ENCODE data around the gene TMEM117. TPM values are rescaled to one million over a fixed set of nuclear protein-coding genes. Genes with fewer than 3 reads are reported as not detected.

Gene TMEM117
- total and polyA plus RNA-seq, 10 of the 15 experiments (the other 5 are each of a cell fraction or from before 2014, with no cell fraction given): 3.1 to 8.2 (median 6.1) TPM

GRCh38 chr12:44193281-44193680 is 357.4 kb downstream of the TMEM117 start (continued):
- peak; percentile 80 for TF ChIP-seq SKIL (IDR thresholded peaks at IDR 0.05; ENCODE audit: low read depth, poor library complexity, severe bottlenecking)
- TF ChIP-seq PKNOX1 (IDR thresholded peaks at IDR 0.05): peak; percentile 13; the same call in 1 of the 2 replicates
- TF ChIP-seq PAX5 (IDR thresholded peaks at IDR 0.05; ENCODE audit: borderline replicate concordance, low read depth, low read length): 0 out of 2 replicates have a peak, but pooled peaks have one; percentile 66
- TF ChIP-seq NFXL1 (IDR thresholded peaks at IDR 0.05; ENCODE audit: borderline replicate concordance): no peak
- TF ChIP-seq RCOR1 (conservative IDR thresholded peaks at IDR 0.05; ENCODE audit: low read depth, low read length): 0 out of 2 replicates have a peak, but pooled peaks have one; percentile 78
- TF ChIP-seq ASH2L (IDR thresholded peaks at IDR 0.05; ENCODE audit: borderline replicate concordance, low read depth): no peak
- 0 out of 4 replicates have a peak, but pooled peaks of 1 of the 2 experiments have one; percentile 71 for TF ChIP-seq SRF (IDR thresholded peaks at IDR 0.05; ENCODE audit: low read depth in 2 of 2, low read length in 2 of 2)
- peak; percentile 31; the same call in 1 of the 2 replicates for TF ChIP-seq BMI1 (IDR thresholded peaks at IDR 0.05; ENCODE audit: borderline replicate concordance)
- peak; percentile 97 for TF ChIP-seq MEF2A (IDR thresholded peaks at IDR 0.05; ENCODE audit: insufficient read depth, low read depth, low read length)
- peak; percentile 35; the same call in 1 of the 2 replicates for TF ChIP-seq IKZF1 (conservative IDR thresholded peaks at IDR 0.05)
- peak; percentile 55 to 76; a peak in 3 of 4 replicates for TF ChIP-seq IKZF2 (IDR thresholded peaks at IDR 0.05)
- peak; percentile 85 for TF ChIP-seq MEF2B (IDR thresholded peaks at IDR 0.05; ENCODE audit: partially characterized antibody, poor library complexity, severe bottlenecking)
- TF ChIP-seq ZNF687 (IDR thresholded peaks at IDR 0.05): no peak
- TF ChIP-seq SP1 (IDR thresholded peaks at IDR 0.05; ENCODE audit: low read depth, low read length): peak; percentile 14
- TF ChIP-seq E4F1 (IDR thresholded peaks at IDR 0.05; ENCODE audit: borderline replicate concordance, partially characterized antibody): no peak
- TF ChIP-seq FOXM1 (IDR thresholded peaks at IDR 0.05; ENCODE audit: low read depth, low read length): peak; percentile 87; the same call in 1 of the 2 replicates
- TF ChIP-seq CBFB (IDR thresholded peaks at IDR 0.05; ENCODE audit: low read depth): 0 out of 2 replicates have a peak, but pooled peaks have one; percentile 32
- 0 out of 2 replicates have a peak, but pooled peaks have one; percentile 21 for TF ChIP-seq NFYB (IDR thresholded peaks at IDR 0.05; ENCODE audit: insufficient read depth, low read depth, low read length)
- 0 out of 2 replicates have a peak, but pooled peaks have one; percentile 20 for TF ChIP-seq NBN (IDR thresholded peaks at IDR 0.05)
- peak; percentile 98 for TF ChIP-seq MTA2 (IDR thresholded peaks at IDR 0.05; ENCODE audit: low read depth)
- peak; percentile 99 for TF ChIP-seq BCL11A (IDR thresholded peaks at IDR 0.05; ENCODE audit: low read depth, low read length)
